Measurements from ENCODE around the gene GINS3.

GINS3 gene

DNA sequence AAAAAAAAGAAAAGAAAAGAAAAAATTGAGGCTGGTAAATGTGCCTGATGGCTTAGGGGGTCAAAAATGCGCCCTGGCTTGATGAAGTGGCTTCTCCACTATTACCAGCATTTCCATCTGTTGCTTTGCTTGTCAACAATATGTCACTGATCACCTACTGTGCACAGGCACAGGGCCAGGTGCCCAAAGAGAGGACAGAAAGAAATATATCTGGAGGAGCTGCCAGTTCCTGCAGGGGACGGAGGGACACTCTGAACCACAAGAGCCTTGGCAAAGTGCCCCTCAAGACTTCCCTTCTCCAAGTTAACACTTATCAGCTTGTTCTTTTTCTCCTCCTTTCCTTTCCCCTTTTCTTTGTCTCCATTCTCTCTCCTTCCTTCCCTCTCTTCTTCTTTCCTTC, 34.7 kb downstream of the GINS3 start:
- no peak for DNase-seq

DNA sequence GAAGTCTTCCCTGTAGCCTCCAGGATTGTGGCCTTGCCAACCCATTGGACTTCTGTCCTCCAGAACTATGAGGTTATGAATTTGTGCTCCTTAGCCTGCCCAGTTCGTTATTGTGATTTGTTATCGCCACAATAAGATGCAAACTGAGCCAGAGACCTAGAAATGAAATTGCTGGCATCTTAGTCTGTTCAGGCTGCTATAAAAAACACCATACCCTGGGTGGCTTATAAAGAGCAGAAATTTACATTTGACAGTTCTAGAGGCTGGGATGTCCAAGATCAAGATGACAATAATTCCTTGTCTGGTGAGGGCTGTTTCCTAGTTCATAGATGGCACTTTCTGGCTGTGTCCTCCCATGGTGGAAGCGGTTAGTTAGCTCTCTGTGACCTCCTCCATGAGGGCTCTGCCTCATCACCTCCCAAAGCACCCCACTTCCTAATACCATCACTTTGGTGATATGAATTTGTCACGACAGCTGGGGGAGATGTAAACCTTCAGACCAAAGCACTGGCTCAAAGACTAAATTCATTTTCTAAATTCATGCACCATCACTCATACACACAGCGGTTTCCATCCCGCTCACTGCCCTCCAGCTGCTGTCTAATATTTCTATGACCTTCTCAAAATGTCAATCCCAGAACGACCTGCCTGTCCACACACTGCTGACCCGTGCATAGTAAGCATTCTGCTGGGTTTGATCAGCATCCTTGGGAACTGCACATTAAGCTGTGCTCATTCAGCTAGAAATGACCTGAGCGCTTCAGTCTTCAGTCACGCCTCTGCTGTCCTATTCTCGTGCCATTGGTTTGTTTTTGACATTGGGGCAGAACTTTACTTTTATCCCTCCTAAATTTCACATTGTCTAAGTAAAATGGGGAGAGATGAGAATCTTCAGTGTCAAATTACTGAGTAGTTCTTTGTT, 36.6 kb downstream of the GINS3 start:
- DNase-seq = no peak

DNA sequence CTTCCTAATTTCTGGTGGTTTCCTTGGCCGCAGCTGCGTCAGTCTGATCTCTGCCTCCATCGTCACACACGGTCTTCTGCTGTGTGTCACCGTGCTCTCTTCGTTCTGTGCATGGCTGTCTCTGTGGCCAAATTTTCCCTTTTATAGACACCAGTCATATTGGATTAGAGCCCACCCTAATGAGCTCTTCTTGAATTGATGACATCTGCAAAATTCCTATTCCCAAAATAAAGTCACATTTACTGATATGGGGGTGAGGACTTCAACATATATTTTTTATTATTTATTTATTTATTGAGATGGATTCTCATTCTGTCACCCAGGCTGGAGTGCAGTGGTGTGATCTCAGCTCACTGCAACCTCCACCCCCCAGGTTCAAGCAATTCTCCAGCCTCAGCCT, 38.4 kb downstream of the GINS3 start:
- DNase-seq = no peak

DNA sequence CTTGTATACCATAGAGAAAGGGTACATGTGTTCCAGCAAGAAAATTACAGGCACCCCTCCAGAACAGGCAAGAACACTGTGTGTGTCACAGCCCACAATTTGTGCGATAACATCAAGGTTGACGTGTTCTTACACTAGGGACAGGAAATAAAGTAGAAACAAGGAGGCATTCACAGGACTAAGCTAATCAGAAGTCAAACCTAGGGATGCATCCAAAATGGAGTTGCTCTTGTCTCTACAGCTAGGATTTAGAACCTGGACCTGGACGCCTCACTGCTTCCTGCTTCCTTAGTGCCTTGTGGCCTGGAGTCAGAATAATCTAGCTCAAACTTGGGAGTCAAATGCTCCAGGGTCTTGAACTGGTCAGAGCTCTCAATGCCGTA, 41.3 kb downstream of the GINS3 start:
- DNase-seq = peak; percentile 73

DNA sequence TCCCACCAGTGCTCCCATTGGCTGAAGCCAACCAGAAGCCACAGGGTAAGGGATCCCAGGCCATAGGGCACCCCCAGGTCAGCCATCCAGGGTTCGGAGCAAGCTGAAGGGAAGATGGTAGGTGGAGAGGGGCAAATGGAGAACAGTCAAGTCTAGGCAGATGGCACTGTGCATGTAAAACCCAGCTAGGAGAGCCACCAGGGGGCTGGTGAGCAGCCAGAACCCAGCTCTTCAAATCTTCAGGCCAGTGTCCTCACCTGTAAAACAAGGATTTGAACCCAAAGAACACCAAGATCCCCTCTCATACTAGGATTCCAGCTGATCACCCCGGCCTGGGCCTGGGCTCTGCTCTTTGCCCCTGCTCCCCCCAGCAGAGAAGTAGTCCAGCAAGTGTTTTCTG, 43.5 kb downstream of the GINS3 start:
- DNase-seq = peak; percentile 30

DNA sequence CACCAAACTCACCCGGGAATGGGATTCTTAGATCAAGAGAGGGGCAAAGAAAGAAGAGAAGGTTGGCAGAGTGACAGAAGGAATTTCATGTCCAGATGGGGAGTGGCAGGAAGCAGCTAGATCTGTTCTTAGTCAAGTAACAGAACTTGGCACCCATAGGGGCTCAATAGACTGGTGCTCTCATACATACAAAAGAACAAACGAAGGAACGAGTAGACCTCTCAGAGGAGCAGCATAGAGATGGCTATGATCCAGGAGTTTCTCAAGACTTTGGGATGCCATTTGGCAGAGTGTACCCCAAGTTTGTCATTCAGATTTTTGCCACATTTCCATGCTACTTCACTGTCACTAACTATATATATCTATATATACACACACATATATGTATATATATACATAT, 47.9 kb downstream of the GINS3 start:
- no peak for DNase-seq

DNA sequence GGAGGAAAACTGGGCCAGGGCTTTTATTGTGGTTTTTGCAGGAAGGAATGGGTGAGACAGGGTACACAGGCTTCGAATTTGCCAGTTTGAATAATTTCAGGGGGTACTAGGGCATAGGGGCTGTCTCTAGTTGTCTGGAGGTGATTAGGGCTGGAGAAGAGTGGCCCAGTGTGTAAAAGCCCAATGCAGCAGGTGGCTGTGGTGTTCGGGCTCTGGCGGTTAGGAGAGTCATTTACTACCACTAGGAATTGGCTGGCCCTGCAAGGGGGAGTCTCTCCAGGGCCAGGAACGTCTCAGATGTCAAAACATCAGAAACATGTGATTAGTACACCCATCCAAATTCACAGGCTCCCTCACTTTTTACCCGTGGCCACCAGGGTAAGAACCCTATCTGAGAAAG, 50.3 kb downstream of the GINS3 start:
- no peak for DNase-seq

DNA sequence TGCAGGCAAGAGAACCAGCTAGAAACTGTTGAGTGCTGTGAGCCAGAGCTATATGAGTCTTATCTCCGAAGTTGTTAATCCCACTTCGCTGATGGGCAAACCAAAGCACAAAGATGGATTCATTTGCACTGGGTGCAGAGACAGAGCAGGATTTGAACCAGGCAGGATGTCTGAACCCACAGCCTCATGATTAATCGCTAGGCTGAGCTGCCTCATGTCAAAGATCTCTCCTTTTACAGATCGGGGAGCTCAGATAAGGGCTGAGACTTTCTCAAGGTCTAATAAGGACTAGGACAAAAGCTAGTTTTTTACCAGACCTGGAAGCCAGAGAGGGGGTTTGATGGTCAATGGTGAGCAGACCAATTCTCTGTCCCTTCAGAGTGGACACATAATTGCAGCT, 51.5 kb downstream of the GINS3 start:
- no peak for DNase-seq

DNA sequence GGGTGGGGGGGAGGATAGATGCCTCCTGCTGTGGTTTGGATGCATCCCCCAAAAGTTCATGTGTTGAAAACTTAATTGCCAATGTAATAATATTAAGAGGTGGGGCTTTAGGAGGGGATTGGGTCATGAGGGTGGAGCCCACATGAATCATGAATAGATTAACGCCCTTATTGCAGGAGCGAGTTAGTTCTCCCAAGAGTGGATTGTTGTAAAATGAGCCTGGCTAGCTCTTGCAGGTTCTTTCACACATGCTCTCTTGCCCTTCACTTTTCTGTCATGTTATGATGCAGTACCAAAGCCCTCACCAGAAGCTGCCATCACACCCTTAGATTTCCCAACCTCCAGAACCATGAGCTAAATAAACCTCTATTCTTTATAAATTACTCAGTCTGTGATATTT, 52.0 kb downstream of the GINS3 start:
- no peak for DNase-seq

DNA sequence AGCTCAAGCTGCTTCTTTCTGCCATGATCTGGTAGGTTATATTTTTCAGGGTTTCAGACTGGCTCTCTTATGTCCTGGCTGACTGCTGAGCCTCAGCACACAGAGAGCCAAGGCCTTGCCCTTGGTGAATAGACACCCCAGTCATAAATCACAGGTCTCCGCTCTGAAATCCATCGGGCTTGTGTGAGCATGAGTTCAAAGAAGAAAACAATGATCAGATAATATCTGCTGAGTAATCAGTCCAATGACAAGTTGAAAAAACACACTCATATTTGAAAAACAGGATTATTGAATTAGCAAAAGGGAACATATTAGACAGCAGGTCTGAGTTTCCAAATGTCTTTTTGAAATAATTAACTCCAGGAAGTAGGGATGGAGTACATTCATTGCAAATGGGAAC, 56.6 kb downstream of the GINS3 start:
- DNase-seq = no peak

DNA sequence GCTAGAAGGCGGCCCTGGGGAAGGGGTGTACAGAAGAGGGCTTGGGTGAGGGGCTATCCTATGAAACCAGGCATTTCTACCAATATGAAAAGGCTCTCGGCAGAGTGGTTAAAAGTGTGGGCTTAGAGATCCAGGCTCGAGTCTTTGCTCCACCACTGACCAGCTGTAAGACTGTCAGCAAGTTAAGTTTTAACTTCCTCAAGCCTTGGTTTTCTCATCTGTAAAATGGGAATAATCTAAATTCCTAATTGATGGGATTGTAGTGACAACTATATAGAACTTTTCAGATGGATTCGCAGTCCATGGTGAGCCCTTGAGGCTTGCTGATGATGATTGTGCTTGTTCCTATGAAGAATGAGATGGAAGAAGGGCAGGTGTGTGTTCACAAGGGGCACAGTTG, 57.0 kb downstream of the GINS3 start:
- no peak for DNase-seq

DNA sequence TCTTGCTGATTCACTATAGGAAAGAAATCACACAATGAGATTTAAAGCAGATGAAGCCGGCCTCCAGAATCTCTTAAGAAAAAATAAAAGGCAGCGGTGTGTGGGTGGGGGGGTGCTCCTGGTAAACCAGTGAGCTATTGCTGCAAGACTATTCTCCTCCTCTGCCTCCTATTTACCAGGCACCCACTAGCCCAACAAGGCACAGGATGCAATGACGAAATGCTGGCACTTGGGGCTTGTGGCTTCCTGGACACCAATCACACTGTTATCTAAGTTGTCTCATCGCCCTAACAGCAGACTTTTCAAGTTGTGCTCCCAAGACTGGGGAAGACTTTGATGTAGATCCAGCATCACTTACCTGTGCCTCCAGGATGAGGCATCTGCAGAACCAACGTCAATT, 57.5 kb downstream of the GINS3 start:
- no peak for DNase-seq

DNA sequence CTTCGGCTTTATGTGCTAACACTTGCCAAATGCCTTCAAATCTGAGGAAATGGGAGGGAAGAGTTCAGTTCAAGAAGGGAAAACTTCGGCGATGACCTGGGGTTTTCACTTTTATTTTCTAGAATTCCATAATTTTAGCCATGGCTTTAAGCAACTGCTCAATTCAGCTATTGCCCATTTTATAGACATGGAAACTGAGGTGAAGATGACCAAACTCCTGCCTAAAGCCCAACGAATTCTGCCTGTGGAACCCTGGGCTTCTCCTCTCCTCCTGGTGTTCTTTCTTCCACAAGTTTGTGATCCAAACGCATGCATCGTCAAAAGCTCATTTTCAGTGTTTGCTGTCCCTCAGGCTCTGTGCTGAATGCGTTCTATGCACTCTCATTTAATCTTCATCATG, 58.3 kb downstream of the GINS3 start:
- no peak for DNase-seq

DNA sequence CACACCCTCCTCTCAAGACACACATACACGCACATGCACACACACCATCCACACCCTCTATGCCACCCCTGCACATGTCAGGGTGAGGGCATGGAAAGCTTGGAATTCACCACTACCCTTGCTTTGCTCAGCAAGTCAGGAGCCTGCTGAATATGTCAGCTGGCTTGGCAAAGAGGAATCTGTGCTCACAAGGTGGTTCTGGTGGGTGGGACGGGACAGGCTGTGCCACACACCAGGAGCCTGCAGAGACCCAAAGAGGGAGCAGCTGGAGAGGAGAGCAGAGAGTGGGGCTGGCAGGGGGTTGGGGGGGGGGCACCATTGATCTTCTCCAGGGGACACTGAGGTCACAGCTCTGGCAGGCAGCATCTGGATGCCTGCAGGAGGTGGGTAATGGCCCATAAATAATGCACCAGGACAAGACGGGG, 59.0 kb downstream of the GINS3 start:
- no peak for DNase-seq

DNA sequence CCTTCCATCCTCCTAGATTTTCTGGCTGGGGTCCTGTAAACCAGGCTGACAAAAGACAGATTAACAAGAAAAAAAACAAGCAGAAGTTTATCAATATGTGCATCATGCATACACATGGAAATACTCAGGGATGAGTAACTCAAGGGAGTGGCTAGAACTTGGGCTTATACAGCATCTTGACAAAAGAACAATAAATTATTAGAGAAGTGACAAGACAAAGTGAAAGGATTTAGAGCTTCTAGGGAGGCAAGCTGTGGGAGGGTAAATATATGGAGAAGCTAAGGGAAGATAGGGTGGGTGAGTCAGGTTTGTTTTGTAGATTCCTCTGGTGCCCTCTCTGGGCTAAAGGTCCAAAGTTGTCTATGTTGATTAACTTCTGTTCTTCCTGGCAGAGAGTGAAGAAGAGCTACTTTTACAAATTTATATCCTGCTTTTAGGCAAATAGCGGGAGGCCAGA, 59.7 kb downstream of the GINS3 start:
- DNase-seq = peak; percentile 10

DNA sequence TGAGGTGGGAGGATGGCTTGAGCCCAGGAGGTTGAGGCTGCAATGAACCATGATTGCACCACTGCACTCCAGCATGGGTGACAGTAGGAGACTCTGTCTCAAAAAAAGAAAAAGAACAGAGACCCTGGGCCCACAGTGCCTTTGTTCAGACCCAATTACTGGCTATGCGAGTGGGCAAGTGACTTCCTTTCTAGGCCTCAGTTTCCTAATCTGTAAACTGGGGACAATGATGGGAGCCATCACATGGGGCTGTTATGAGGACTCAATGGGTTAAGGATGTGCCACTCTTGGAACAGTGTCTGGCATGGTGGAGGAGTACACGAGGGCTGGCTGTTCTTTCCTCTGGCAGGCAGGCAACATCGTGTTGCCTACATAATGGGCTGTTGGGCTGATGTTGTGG, 60.4 kb downstream of the GINS3 start:
- DNase-seq = no peak

DNA sequence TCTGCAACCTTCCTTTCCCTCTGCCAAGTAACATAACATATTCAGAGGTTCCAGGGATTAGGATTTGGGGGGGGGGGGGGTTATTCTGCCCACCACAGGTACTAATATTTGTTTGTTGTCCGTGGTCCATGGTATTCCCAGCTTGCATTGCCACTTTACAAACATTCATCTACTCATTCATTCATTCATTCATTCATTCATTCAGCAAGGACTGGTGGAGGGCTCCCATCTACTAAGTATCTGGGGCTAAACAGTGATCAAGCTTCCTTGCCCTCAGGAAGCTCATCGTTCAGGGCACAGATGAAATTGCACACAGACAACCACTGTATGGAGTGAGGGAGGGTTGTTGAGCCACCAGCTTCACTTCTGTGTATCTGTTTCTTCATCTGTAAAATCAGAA, 61.9 kb downstream of the GINS3 start:
- DNase-seq = no peak

DNA sequence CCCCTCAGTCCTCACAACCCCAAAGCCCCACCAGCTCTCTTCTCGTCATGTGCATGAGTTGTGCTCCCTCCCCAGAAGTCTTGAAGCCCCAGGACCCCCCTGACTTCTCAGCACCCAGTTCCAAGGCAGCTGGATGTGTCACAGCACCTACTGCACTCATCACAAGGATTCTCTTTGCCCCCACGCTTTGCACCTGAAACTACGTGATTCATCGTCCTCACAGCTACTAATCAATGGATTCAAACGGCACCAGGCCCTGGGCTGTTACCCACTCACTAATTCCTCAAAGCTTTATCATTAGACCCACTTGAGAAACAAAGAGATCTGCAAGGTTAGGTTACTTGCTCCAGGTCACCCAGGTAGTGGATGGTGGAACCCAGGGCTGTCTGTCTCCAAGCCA, 62.6 kb downstream of the GINS3 start:
- no peak for DNase-seq

Measured in NCI-H82 (cell line).